ENCODE results near the gene ANXA2R.

The ANXA2R gene

DNA sequence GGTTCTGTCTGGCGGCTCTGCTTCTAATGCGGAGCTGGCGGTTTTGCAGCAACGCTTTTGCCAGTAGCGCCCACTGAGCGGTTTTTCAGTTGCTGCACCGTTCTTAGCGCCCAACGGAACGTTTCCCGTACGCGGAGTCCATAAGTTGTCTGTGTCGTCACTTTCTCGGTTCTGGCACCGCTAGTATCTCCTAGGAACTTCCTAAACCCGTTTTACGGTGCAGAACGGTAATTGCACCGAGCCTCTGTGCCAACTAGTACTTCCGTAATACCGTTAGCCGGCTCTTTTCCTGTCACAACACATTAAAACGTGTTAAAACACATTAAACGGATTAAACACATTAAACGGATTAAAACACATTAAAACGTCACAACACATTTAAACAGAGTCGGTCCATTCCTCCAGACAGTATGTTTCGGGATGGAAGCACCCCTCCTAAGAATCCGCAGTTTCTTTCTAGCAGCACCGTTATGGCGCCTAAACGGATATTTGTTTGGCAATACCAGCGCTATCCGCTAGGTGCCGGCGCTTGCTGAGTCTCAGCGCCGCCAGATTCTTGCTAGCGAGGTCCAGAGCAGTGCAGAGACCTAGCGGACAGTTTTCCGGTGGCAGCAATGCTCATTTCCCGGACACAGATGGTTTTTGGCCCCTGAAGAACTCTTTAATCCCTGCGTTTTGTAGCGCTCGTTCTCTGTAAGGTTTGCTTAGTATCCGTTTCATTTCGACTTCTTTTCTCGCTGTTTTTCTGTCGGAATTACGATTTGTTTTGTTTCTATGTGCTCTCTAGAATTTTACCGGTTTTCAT lies 45.4 kb downstream of the ANXA2R start:
- peaks cover 3 to 4% of the 10 kb centered on the region in 2 donors for H3K9me3 ChIP-seq (replicated peaks in 1 of 2; ENCODE audit: control insufficient read depth in 2 of 2, insufficient read depth in 1 of 2, low read depth in 1 of 2, low read length in 2 of 2)

DNA sequence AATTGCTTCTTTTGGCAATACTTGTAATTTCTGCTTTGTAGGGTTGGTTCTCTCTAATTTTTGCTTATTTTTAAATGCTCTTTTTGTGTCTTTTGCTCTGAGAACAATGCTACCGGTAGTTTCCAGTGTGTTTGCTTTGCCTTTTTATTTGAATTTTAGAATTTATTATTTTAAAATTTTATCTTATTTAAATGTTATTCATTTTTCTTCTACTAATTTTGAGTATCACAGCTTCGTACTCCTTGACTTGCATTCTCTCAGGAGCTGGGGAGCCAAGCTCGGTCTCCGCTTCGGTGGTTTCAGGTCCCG lies 45.9 kb downstream of the ANXA2R start:
- Histone ChIP-seq H3K27ac (replicated peaks; ENCODE audit: low read length) (no peak overlapping the region), H3K23ac (ENCODE audit: low read depth, low read length, poor library complexity) (no peak overlapping the region), H2AK5ac (ENCODE audit: low read depth, low read length) (no peak overlapping the region), H2BK15ac (ENCODE audit: low read length) (no peak overlapping the region), H3K79me1 (ENCODE audit: low read depth, low read length) (no peaks in the 10 kb centered on the region), H3K9me3 (replicated peaks in 1 of 2; ENCODE audit: control insufficient read depth in 2 of 2, insufficient read depth in 1 of 2, low read depth in 1 of 2, low read length in 2 of 2) (peaks cover 4 to 6% of the 10 kb centered on the region in 2 donors), H2BK12ac (ENCODE audit: low read length) (no peak overlapping the region), H3K4ac (ENCODE audit: low read length) (no peak overlapping the region), H2BK5ac (ENCODE audit: low read length) (no peak overlapping the region), H3K18ac (ENCODE audit: low read length) (no peak overlapping the region), H4K8ac (ENCODE audit: low read depth, low read length) (no peak overlapping the region), H2AFZ (ENCODE audit: low read length) (peak overlapping the region; percentile 84), H3K27me3 (ENCODE audit: control insufficient read depth in 3 of 3, insufficient read depth in 3 of 3, low read depth in 1 of 3, low read length in 3 of 3) (peaks cover 30 to 79% (median 45%) of the 10 kb centered on the region in 3 experiments), H3K9ac (ENCODE audit: low read depth, low read length, poor library complexity) (no peak overlapping the region), H3K4me2 (ENCODE audit: insufficient read depth, low read length, poor library complexity, severe bottlenecking) (no peak overlapping the region), H3K36me3 (replicated peaks in 1 of 2; ENCODE audit: control insufficient read depth in 2 of 2, insufficient read depth in 2 of 2, low read length in 2 of 2) (no peaks in the 10 kb centered on the region), H4K91ac (ENCODE audit: low read depth, low read length, poor library complexity) (no peak overlapping the region), H3K4me3 (ENCODE audit: low read length in 2 of 2) (peak overlapping the region in 1 of 2 donors; percentile 51), H3K14ac (ENCODE audit: low read length) (no peak overlapping the region), H3K4me1 (ENCODE audit: control insufficient read depth in 2 of 2, insufficient read depth in 1 of 2, low read depth in 1 of 2, low read length in 2 of 2) (peaks cover 3 to 4% of the 10 kb centered on the region in 2 donors), H2BK120ac (ENCODE audit: low read depth, low read length) (no peak overlapping the region)
- no CpG with 5 or more reads among the region's 6 CpGs for WGBS, 2 donors (ENCODE audit: extremely low coverage in 2 of 2, insufficient read length in 2 of 2, insufficient replicate concordance in 1 of 2)
- DNase-seq (ENCODE audit: low spot score): no peak

More for the DNA sequence above, 45.4 kb downstream of the ANXA2R start:
- no peak overlapping the region for H2BK5ac ChIP-seq (ENCODE audit: low read length)
- H2AFZ ChIP-seq (ENCODE audit: low read length): peak overlapping the region; percentile 84
- no peak overlapping the region for H2AK5ac ChIP-seq (ENCODE audit: low read depth, low read length)
- H3K4me1 ChIP-seq (ENCODE audit: control insufficient read depth in 2 of 2, insufficient read depth in 1 of 2, low read depth in 1 of 2, low read length in 2 of 2): peaks cover 3 to 4% of the 10 kb centered on the region in 2 donors
- H4K8ac ChIP-seq (ENCODE audit: low read depth, low read length): no peak overlapping the region
- no peak overlapping the region for H2BK120ac ChIP-seq (ENCODE audit: low read depth, low read length)
- no peak overlapping the region for H3K9ac ChIP-seq (ENCODE audit: low read depth, low read length, poor library complexity)
- no peak overlapping the region for H3K4me2 ChIP-seq (ENCODE audit: insufficient read depth, low read length, poor library complexity, severe bottlenecking)
- peak overlapping the region in 1 of 2 donors; percentile 51 for H3K4me3 ChIP-seq (ENCODE audit: low read length in 2 of 2)
- peak; percentile 81 for DNase-seq (ENCODE audit: low spot score)
- no peaks in the 10 kb centered on the region for H3K79me1 ChIP-seq (ENCODE audit: low read depth, low read length)
- no peak overlapping the region for H2BK15ac ChIP-seq (ENCODE audit: low read length)
- WGBS, 2 donors (ENCODE audit: extremely low coverage in 2 of 2, insufficient read length in 2 of 2, insufficient replicate concordance in 1 of 2): no CpG with 5 or more reads among the region's 52 CpGs
- no peaks in the 10 kb centered on the region for H3K36me3 ChIP-seq (replicated peaks in 1 of 2; ENCODE audit: control insufficient read depth in 2 of 2, insufficient read depth in 2 of 2, low read length in 2 of 2)
- H3K14ac ChIP-seq (ENCODE audit: low read length): no peak overlapping the region
- peaks cover 30 to 83% (median 49%) of the 10 kb centered on the region in 3 experiments for H3K27me3 ChIP-seq (ENCODE audit: control insufficient read depth in 3 of 3, insufficient read depth in 3 of 3, low read depth in 1 of 3, low read length in 3 of 3)
- H2BK12ac ChIP-seq (ENCODE audit: low read length): no peak overlapping the region
- H3K23ac ChIP-seq (ENCODE audit: low read depth, low read length, poor library complexity): no peak overlapping the region
- no peak overlapping the region for H3K27ac ChIP-seq (replicated peaks; ENCODE audit: low read length)
- H3K18ac ChIP-seq (ENCODE audit: low read length): no peak overlapping the region
- no peak overlapping the region for H3K4ac ChIP-seq (ENCODE audit: low read length)
- H4K91ac ChIP-seq (ENCODE audit: low read depth, low read length, poor library complexity): no peak overlapping the region

DNA sequence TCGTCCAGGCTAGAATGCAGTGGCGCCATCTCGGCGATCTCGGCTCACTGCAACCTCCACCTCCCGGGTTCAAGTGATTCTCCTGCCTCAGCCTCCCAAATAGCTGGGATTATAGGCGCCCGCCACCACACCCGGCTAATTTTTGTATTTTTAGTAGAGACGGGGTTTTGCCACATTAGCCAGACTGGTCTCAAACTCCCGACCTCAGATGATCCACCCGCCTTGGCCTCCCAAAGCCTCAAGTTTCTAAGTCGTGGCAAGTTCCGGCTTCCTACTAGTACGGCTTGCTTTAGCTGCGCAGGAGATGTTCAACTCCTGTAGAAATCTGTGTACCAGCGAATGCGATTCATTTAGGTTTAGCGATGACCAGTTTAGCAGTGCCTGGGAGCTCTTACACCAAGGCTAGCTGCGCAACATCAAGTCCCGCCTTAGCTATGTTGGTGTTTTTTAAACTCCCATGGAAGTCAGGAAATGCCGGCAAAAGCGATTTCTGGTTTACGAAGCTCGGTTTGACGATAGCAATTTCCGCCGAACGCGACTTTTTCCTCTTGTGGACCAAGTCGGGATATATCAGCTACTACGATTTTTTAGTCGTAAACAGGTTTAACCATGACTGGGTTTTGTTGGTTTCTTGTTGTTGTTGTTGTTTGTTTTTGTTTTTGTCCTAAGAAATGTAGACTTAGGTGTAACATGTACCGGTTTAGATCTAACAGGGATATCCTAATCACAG lies 46.4 kb downstream of the ANXA2R start:
- Histone ChIP-seq H3K27ac (replicated peaks; ENCODE audit: low read length) (no peak overlapping the region), H2BK5ac (ENCODE audit: low read length) (no peak overlapping the region), H3K23ac (ENCODE audit: low read depth, low read length, poor library complexity) (no peak overlapping the region), H4K8ac (ENCODE audit: low read depth, low read length) (no peak overlapping the region), H3K4me3 (ENCODE audit: low read length in 2 of 2) (peak overlapping the region in 1 of 2 donors; percentile 33), H2AK5ac (ENCODE audit: low read depth, low read length) (no peak overlapping the region), H2BK12ac (ENCODE audit: low read length) (no peak overlapping the region), H3K27me3 (ENCODE audit: control insufficient read depth in 3 of 3, insufficient read depth in 3 of 3, low read depth in 1 of 3, low read length in 3 of 3) (peaks cover 30 to 74% (median 39%) of the 10 kb centered on the region in 3 experiments), H3K79me1 (ENCODE audit: low read depth, low read length) (no peaks in the 10 kb centered on the region), H2BK15ac (ENCODE audit: low read length) (no peak overlapping the region), H3K4me1 (ENCODE audit: control insufficient read depth in 2 of 2, insufficient read depth in 1 of 2, low read depth in 1 of 2, low read length in 2 of 2) (peaks cover 3 to 4% of the 10 kb centered on the region in 2 donors), H3K14ac (ENCODE audit: low read length) (no peak overlapping the region), H2AFZ (ENCODE audit: low read length) (peak overlapping the region; percentile 59), H3K9me3 (replicated peaks in 1 of 2; ENCODE audit: control insufficient read depth in 2 of 2, insufficient read depth in 1 of 2, low read depth in 1 of 2, low read length in 2 of 2) (peaks cover 5 to 11% of the 10 kb centered on the region in 2 donors), H3K36me3 (replicated peaks in 1 of 2; ENCODE audit: control insufficient read depth in 2 of 2, insufficient read depth in 2 of 2, low read length in 2 of 2) (no peaks in the 10 kb centered on the region), H2BK120ac (ENCODE audit: low read depth, low read length) (no peak overlapping the region), H3K4ac (ENCODE audit: low read length) (no peak overlapping the region), H4K91ac (ENCODE audit: low read depth, low read length, poor library complexity) (no peak overlapping the region), H3K9ac (ENCODE audit: low read depth, low read length, poor library complexity) (no peak overlapping the region), H3K18ac (ENCODE audit: low read length) (no peak overlapping the region), H3K4me2 (ENCODE audit: insufficient read depth, low read length, poor library complexity, severe bottlenecking) (no peak overlapping the region)
- DNase-seq (ENCODE audit: low spot score): no peak
- no CpG with 5 or more reads among the region's 34 CpGs for WGBS, 2 donors (ENCODE audit: extremely low coverage in 2 of 2, insufficient read length in 2 of 2, insufficient replicate concordance in 1 of 2)
